Neural crest cell (in vitro differentiated cells): ENCODE measurements around the gene ZFAND4. TPM values are rescaled to one million over a fixed set of nuclear protein-coding genes. Genes with fewer than 3 reads are reported as not detected.

Source experiments
- DNase-seq: peaks from one replicate; pipeline ENCODE4 v3.0.0; 2021; ENCODE audit warnings: low read depth, mixed read lengths, low spot score
- H3K27ac Mint-ChIP-seq: one replicate; pipeline ENCODE4 v1.8.0; 2021; ENCODE audit warnings: mild to moderate bottlenecking, mixed read lengths; ENCODE audit not compliant: unreplicated experiment
- H3K27me3 Mint-ChIP-seq: 2 replicates; pipeline ENCODE4 v1.8.0; 2021; ENCODE audit warnings: low read depth, mild to moderate bottlenecking, mixed read lengths
- H3K36me3 Mint-ChIP-seq: 2 replicates; pipeline ENCODE4 v1.8.0; 2021; ENCODE audit warnings: low read depth, mild to moderate bottlenecking, mixed read lengths
- H3K4me1 Mint-ChIP-seq: 2 replicates; pipeline ENCODE4 v1.8.0; 2021; ENCODE audit warnings: mixed read lengths
- H3K4me3 Mint-ChIP-seq: one replicate; pipeline ENCODE4 v1.8.0; 2021; ENCODE audit warnings: mild to moderate bottlenecking, mixed read lengths
- H3K9me3 Mint-ChIP-seq: 2 replicates; pipeline ENCODE4 v1.8.0; 2021; ENCODE audit warnings: mixed read lengths
- CTCF ChIP-seq: fragments of 200-600 bp; sonication (generic); conservative IDR thresholded peaks from 2 replicates; pipeline ENCODE4 v1.5.0; 2021; ENCODE audit warnings: antibody characterized with exemption, mild to moderate bottlenecking
- total RNA-seq: library from RNA; stranded (reverse); gene quantifications from 2 replicates; pipeline ENCODE4 v1.2.1, GENCODE V29; 2021

The ZFAND4 gene
- total RNA-seq, 1 donor from 2014 or later = 12.9 TPM

- no peak overlapping the region for H3K27ac Mint-ChIP-seq
Observed at GRCh38 chr10:45644527-45644926, 28.0 kb downstream of the ZFAND4 start.

GRCh38 chr10:45640941-45641340 lies 31.6 kb downstream of the ZFAND4 start:
- H3K9me3 Mint-ChIP-seq = no peaks in the 10 kb centered on the region
- no peak overlapping the region for H3K27ac Mint-ChIP-seq
- TF ChIP-seq CTCF = no peak
- DNase-seq = no peak
- H3K4me1 Mint-ChIP-seq = no peaks in the 10 kb centered on the region
- no peaks in the 10 kb centered on the region for H3K27me3 Mint-ChIP-seq
- no peak overlapping the region for H3K4me3 Mint-ChIP-seq
- peaks cover 14% of the 10 kb centered on the region for H3K36me3 Mint-ChIP-seq

More at GRCh38 chr10:45644527-45644926, 28.0 kb downstream of the ZFAND4 start:
- H3K9me3 Mint-ChIP-seq = no peaks in the 10 kb centered on the region
- H3K4me1 Mint-ChIP-seq = no peaks in the 10 kb centered on the region
- H3K36me3 Mint-ChIP-seq = peaks cover 10% of the 10 kb centered on the region
- TF ChIP-seq CTCF = no peak
- no peak for DNase-seq
- no peaks in the 10 kb centered on the region for H3K27me3 Mint-ChIP-seq
- no peak overlapping the region for H3K4me3 Mint-ChIP-seq

GRCh38 chr10:45640049-45640448 lies 32.5 kb downstream of the ZFAND4 start:
- Mint-ChIP-seq H3K27me3 (no peaks in the 10 kb centered on the region), H3K4me3 (no peak overlapping the region), H3K9me3 (peaks cover 2% of the 10 kb centered on the region), H3K36me3 (peaks cover 20% of the 10 kb centered on the region), H3K4me1 (no peaks in the 10 kb centered on the region), H3K27ac (no peak overlapping the region)
- no peak for DNase-seq
- TF ChIP-seq CTCF = no peak

GRCh38 chr10:45627412-45628048 lies 45.0 kb downstream of the ZFAND4 start:
- Mint-ChIP-seq H3K4me3 (no peak overlapping the region), H3K36me3 (no peaks in the 10 kb centered on the region), H3K9me3 (no peaks in the 10 kb centered on the region), H3K4me1 (no peaks in the 10 kb centered on the region), H3K27ac (no peak overlapping the region), H3K27me3 (no peaks in the 10 kb centered on the region)
- DNase-seq = no peak
- no peak for TF ChIP-seq CTCF

GRCh38 chr10:45625879-45626278 lies 46.7 kb downstream of the ZFAND4 start:
- Mint-ChIP-seq H3K9me3 (no peaks in the 10 kb centered on the region), H3K4me1 (no peaks in the 10 kb centered on the region), H3K36me3 (peaks cover 4% of the 10 kb centered on the region), H3K27ac (no peak overlapping the region), H3K4me3 (no peak overlapping the region), H3K27me3 (no peaks in the 10 kb centered on the region)
- no peak for TF ChIP-seq CTCF
- DNase-seq = no peak
